Nucleus accumbens (tissue), 56 donors: ENCODE measurements around the gene STON2.
A peak's percentile ranks its signal among the peaks of the same experiment; 100 is the strongest.
"Not testable (repeated sequence)": the region's sequence is repeated elsewhere in the genome, so short reads cannot be mapped to it uniquely, and the experiment has no call there.

Experiments used
- DNase-seq, 56 donors: peaks; one replicate each; lab custom pipeline; 2025; lab: John Stamatoyannopoulos, UW

STON2 gene

DNA sequence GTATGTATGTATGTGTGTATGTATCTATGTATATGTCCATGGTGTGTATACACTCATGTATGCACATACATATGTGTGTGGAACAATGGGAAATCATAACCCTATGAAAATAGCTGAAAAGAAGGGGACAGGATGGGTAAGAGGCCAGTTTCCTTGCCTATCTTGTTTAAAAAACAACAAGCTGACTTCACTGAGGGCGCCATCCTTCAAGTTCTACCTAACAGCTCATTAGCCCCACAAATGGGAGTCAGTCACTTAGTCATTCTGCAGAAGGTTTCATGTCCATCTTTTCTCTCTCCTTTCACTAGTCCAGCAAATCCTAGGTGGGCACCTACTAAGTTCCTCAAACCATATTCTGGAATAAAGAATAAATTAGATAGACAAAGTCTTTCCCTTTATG lies 14.7 kb downstream of the STON2 start:
- DNase-seq = no peak

DNA sequence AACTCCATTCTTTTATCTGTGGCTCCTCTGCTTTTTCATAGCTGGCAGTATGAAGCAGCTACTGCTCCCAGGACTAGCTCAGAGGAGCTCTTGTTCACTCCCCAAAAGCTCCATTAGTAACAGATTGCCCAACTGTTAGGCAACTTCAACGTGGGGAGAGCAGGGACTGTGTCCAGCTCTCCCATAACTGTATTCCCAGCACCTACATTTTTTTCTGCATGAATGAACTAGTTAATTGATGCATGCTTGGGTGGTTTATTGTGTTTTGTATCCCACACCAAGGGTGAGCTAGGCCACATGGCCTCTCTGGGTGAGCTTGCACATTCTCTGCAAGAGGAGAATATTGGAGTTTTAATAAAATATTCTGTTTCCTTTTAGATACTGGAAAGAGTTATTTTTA lies 15.2 kb downstream of the STON2 start:
- peak in 1 of 56 donors; percentile 34 for DNase-seq

DNA sequence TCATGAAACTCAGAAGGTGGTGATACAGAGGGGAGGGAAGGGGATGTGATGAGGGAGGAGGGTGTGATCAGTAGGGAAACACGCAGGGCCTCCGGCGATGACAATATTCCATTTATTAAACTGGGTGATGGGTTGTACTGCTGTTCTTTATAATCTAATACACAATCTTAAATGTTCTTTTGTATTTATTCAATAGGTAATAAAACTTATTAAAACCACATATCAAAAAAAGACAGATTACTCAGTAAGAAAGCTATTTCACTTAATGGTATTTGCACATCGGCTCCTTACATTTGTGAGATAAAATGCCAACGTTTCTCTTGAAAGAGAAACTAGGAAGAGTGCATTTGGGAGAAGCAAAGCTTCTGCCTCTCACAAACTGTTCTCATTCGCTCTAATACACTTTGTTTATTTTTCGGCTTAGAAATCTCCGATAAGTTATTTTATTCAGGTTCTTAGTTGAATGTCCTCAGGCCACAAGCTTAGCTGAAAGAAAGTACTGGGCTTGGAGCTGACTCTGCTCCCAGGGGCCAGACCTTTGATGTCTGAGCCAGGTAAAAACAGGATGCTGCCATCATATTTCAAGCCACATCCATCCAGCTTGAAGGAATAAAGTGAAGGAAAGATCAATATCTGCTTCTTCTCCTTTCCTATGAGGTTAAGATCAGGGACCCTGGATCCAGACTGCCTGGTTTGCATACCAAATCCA lies 17.5 kb downstream of the STON2 start:
- peak in 3 of 56 donors; percentile 11 to 23 (median 20) for DNase-seq

DNA sequence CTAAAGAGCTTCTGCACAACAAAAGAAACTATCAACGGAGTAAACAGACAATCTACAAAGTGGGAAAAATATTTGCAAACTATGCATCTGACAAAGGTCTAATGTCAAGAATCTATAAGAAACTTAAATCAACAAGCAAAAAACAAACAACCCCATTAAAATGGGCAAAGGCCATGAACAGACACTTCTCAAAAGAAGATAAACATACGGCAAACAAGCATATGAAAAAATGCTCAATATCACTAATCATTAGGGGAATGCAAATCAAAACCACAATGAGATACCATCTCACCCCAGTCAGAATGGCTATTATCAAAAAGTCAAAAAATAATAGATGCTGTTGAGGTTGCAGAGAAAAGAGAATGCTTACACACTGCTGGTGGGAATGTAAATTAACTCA lies 20.1 kb downstream of the STON2 start:
- not testable (repeated sequence) for DNase-seq

DNA sequence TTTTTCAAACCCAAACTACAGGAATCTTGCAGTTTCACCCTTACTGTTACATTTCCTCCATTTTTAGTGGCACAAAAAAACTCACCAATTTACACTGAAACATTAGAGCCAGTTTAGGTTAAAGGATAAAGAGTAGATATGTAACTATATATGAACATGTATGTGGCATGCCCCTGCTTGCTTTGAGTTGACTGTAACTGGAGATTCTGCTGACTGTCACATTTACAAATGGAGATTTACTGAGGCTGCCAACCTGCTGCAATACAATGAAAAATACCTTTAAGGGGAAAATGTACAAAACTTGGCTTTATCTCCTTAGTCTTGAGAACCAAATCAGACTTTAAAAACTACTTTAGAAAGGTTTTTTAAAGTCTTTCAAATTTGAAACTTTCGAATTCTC lies 28.3 kb downstream of the STON2 start:
- DNase-seq = no peak

DNA sequence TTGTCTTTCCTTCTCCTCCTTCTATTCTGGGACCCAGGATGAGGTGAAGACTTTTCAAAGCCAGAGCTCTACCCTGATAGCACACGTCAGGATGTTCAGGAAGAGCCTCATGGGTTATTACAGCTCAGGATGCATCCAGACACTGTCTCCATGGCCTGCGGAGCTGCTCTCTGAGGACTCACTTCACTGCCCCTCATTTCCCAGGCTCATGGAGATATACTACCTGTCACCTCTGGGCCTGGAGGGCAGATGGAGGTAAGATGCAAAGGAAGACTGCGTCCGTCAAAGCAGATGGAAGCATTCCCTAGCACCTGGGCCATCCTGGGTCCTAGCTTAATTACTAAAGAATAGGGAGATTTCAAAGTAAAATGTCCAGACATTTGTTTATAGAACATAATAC lies 32.6 kb downstream of the STON2 start:
- DNase-seq = no peak

DNA sequence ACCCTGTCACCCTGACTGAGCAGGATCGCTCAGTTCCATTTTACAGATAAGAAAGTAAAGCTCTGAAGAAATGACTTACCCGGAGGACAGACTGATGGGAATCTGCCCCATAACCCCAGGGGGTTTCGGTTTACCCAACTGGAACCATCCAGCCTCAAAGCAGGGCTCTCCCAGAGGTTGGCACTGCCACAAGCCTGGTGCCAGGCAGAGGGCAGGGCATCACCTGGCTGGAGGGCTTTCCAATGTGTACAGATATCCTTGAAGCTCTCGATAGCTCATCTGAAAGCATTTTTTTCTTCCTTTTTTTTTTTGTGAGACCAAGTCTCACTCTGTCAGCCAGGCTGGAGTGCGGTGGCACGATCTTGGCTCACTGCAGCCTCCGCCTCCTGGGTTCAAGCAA lies 33.2 kb downstream of the STON2 start:
- no peak for DNase-seq

DNA sequence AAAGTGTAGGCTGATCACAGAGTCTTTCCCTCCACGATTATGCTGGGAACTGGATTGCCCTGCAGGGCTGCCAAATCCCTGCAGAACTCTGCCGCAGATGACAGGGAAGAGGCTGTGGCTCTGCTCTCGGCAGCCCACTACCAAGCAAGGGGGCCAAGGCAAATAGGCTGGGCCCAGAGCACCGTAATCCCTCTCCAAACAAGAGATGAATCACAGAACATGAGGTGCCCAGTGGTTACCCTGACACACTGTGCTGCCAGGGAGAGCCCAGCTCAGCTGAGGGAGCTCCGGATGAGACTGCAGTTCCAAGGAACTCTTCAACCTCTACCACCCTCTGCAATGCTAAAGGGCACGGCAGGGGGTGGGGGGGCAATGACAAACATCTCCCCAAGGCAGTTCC lies 33.9 kb downstream of the STON2 start:
- peak in 17 of 56 donors; percentile 11 to 59 (median 34) for DNase-seq

DNA sequence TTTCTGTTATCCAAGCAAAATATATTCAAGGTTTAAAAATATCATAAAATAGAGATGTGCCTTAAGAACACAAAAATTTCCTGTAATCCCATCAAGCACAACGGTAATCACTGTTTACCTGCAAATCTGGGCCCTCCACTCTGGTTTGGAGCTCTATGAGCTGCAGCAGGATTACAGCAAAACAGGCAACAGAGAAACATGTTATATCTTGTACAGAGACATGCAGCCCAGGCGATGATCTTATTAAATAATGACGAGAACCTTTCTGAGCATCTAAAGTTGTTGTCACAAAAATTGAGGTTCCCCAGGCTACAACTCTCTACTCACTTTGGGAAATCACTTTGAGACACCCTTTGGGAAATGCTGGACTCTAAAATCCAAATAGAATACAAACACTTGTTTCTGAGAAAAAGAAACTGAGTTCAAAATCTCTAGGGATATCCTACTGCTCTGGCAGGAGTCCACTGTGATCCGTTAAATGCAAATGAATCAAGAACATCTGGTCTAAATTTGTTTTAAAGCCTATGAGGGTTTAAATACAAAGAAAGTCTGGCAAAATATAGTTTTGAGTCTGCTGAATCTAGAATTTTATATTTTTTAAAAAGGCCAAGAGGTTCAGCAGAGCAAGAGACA lies 36.3 kb downstream of the STON2 start:
- no peak for DNase-seq

DNA sequence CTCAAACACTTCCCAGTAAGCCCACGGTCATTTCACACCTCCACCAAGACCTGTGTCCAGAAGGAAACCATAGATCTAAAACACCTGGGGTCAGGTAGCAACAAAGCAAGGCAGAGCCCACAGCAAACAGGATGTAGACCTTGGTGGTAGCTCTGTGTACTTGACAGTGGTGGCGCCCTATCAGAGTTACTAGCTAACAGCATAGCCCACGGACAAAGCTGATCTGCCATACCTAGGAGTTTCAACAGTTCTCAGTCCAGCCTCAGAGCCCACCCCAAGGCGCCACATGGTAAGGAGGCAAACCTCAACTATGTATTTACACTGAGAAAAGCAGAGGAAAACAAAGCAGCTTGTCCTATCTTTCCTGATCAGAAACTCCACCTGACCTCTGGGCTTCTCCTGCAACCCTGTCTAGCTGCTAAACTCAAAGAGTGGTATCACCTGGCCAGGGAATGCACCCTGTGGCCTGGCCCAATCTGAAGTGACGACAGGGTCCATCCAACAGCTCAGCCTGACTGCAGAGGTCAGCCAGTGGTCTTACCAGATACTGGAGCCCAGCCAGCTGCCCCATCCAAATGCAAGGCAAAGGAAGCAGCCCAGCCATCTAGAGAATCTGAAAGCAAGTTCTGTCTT lies 46.3 kb downstream of the STON2 start:
- DNase-seq = no peak

DNA sequence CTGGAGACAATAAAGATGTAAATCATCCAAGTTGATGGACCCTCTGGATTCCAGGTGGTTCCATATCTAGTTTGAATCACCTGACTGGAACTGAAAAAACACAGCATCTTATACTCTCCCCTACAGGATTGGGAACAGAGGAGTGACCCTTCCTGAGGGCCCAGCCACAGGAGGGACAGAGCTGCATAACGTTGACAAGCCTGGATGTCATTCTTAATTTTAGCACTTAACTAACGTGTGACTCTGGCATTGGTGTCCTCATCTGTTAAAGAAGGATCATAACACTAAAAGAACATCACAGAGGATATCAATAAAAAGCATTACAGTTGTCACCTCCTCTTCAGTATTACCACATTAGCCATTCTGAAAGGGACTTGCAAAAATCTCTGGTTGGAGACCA lies 47.7 kb downstream of the STON2 start:
- no peak for DNase-seq

DNA sequence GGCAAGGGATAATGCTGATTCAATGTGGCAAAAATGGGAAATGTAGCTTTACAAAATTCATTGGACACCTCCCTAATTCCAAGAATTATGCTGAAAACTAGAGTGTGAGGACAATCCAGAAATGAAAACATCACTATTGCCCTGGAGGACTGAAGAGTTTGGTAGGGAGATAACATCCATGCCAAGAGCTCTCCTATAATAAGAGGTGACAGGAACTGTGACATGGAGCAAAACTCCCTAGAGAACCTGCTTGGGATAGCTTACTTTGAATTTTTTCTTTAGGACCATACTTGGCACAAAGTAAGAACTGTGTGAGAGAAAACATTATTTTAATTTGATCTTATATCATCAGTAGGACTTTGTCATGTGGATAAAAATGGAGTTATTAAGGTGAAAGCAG lies 48.9 kb downstream of the STON2 start:
- no peak for DNase-seq

DNA sequence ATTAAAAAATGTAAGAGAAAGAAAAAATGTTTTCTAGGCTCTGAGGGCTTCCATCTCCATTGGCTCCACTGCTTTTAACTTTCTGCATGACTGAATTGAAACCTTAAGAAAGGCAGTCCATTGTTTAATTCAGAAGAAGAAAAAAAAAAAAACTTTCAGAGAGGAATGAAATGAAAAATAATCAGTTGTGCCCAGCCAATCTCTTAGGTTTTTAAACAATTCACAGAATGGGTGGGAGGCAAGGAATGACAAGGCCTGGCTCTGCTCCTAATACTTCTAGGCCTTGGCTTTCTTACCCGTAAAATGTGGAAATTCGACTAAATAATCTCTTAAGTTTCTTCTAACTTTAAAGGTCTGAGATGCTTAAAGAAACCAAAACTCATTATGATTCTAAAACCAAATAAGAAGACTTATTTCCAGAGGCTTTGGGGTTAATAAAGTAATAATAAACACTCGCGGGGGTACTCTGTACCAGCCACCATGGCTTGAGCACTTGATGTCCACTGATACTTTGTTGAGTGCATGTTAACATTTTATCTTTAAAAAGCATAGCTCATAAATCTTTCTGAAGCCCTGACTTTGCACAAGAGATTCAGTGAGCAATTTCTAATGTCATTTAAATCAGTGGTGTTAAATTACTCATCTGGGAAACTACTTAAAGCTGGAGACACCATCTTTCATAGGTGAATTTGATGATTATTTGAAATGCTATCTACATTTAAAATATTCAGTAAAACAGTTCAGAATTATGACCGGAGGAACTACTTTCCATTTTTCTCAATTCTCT lies 49.6 kb downstream of the STON2 start:
- peak in 1 of 56 donors; percentile 9 for DNase-seq

DNA sequence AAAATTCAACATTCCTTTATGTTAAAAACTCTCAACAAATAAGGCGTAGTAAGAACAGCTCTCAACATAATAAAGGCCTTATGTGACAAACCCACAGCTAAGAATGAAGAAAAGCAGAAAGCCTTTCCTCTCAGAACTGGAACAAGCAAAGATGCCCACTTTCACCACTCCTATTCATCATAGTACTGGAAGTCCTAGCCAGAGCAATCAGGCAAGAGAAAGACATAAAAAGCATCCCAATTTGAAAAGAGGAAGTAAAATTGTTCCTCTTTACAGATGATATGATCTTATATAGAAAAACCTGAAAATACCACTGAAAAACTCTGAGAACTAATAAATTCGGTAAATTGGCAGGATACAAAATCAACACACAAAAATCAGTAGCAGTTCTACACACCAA lies 52.1 kb downstream of the STON2 start:
- DNase-seq = no peak

DNA sequence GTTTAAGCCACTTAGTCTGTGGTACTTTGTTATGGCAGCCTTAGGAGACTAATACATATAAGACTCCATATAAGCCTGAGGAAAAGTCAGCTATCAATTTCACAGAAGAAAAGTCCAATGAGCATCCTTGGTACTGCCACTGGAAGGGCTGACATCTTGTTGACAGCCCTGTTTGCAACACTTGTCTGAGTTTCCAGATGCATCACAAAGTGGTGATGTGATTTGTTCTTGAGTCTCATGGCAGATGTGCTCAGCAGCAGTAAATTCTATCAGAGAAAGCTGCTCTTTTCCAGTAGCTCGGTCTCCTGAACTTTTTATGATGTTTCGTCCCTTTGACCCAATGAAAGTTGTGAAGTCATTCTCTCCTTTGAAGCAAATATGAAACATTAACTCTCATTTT lies 54.3 kb downstream of the STON2 start:
- no peak for DNase-seq

DNA sequence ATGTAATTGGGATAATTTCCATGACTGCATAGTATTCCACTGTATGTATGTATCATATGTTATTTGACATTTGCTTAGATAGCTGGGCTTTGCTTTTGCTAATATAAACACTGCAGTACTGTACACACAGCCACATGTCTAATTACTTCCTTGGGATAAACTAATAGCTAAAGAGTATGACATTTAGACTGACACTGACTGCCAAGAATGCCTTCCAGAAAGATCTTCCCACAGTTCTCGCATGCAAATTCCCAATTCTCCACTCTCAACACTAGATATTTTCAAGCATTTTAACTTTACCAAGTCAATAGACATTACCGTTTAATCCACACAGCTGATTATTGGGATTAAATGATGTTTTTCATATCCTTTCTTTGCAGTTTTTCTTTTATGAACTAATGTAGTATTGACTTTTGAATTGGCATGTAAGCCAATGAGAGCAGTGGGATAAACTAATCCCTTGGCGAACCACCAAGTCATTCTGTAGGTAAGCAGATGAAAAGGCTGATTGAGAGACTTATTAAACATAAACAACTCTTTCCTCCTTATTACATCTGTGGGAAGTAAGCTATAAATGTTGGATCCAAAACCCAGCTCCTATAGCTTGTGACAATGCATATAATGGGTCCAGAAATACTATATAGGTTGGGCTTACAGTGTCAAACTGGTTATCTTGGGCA lies 55.5 kb downstream of the STON2 start:
- DNase-seq = no peak

DNA sequence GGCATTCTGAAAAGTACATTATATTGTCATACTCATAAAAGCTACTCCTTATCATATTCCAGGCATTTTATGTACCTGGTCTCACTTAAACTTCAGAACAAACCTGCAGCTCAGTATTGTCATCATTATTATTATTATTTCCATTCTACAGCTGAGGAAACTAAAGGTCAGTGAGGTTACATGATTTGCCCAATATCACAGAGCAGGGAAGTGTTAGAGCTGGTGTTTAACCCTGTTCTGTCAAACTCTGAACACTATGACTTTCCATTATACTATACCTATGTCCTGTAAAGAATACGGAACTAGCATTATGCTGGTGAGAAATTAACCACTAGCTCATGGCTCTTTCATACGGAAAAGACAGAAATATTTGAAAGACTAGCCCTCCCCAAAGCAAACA lies 56.4 kb downstream of the STON2 start:
- DNase-seq = no peak

DNA sequence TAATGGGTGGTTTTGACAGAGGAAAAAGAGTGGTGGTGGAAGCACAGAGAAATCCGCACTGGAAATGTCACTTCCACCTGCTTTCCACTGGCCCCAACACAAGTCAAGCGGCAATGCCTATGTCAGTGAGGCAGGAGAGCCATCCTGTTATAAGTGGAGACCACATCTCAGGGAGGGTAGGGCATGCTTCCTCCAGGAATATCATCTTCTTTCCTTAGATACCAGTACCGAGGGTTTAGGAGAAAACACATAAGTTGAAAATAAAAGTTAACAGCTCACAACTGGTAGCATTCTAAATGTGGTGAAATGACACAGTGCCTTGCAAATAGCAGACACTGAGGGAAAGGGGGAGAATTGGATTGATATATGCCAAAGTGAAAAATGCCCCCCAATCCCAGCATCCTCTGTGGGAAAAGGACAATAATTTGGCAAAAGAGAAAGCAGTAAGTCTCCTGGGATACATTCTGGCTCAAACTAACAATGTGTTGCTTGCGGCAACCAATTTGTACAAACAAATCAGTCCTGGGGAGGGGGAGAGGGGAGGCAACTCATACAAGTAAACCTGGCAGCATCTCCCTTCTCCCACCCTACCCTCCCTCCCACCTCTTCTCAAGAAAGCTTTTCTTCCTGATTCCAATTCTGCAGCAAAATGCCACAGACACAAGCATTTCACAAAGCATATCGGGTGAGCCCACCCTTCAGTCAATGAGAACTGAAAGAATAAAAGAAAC lies 57.1 kb downstream of the STON2 start:
- peak in 10 of 56 donors; percentile 8 to 70 (median 36) for DNase-seq

DNA sequence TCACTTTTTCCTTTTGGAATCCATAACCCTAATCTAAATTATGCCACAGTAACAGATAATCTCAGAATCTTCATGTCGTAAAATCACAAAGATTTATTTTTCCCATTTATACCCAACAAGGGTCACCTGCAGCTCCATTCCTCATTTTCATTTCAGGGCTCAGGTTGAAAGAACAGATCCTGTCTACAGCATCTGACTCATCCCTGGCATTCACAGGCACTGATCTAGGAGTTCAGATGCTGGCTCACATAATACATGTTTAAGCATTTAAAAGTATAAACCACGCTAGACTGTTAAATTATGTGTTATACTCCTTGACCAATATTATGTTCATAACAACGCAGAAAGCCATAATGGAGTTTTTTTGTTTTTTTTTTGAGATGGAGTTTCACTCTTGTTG lies 58.3 kb downstream of the STON2 start:
- no peak for DNase-seq

DNA sequence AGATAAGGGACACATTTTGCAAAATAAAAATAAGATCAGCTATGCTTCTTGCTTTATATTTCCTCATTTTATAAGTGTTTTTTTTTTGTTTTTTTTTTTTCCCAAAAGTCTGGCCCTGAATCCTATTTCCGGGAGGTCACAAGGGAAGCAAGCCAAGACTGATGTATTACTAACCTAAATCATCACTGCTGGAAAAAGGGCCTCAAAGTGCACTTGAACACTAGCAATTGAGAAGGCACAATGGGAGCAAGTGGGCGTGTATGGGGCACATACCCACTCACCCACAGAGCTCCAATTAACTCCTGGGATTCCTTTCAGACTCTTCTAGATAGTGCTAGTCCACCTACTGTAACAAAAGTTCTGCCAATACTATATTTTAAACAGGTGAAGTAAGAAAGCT lies 58.8 kb downstream of the STON2 start:
- no peak for DNase-seq
